ENCODE measurements around the gene COP1. TPM values are rescaled to one million over a fixed set of nuclear protein-coding genes. Genes with fewer than 3 reads are reported as not detected.
"Not testable (repeated sequence)": the region's sequence is repeated elsewhere in the genome, so short reads cannot be mapped to it uniquely, and the experiment has no call there.

Gene COP1
- total RNA-seq, 1 donor from 2014 or later: 39.1 TPM

DNA sequence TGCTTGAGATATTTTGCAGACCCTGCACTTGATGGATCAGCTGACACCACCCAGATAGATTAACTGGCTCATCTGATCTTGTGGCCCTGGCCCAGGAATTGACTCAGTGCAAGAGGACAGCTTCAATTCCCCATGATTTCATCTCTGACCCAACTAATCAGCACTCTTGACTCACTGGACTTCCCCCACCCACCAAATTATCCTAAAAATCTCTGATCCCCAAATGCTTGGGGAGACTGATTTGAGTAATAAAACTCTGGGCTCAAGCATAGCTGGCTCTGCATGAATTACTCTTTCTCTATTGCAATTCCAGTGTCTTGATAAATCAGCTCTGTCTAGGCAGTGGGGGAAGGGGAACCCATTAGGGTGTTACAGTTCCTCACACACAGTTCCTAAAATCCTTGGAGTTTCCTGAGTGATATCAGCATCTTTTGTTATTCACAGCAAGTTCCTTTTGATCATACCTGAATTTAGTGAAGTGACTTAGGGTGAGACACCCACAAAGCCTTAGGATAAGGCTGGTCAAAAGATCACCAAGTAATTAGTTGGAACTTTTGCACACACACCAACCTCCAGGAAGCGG is 104.2 kb downstream of the COP1 start:
- no peaks in the 10 kb centered on the region for H3K4me1 Mint-ChIP-seq (ENCODE audit: unreplicated experiment)
- peaks cover 32% of the 10 kb centered on the region for H3K36me3 Mint-ChIP-seq (ENCODE audit: unreplicated experiment)
- no peaks in the 10 kb centered on the region for H3K27me3 Mint-ChIP-seq (ENCODE audit: unreplicated experiment)
- DNase-seq (ENCODE audit: extremely low spot score, unreplicated experiment): no peak
- no peak overlapping the region for H3K4me3 Mint-ChIP-seq (ENCODE audit: unreplicated experiment)
- peaks cover 3% of the 10 kb centered on the region for H3K9me3 Mint-ChIP-seq (ENCODE audit: unreplicated experiment)
- H3K27ac Mint-ChIP-seq (ENCODE audit: unreplicated experiment): no peak overlapping the region
- TF ChIP-seq, protein P1, sequence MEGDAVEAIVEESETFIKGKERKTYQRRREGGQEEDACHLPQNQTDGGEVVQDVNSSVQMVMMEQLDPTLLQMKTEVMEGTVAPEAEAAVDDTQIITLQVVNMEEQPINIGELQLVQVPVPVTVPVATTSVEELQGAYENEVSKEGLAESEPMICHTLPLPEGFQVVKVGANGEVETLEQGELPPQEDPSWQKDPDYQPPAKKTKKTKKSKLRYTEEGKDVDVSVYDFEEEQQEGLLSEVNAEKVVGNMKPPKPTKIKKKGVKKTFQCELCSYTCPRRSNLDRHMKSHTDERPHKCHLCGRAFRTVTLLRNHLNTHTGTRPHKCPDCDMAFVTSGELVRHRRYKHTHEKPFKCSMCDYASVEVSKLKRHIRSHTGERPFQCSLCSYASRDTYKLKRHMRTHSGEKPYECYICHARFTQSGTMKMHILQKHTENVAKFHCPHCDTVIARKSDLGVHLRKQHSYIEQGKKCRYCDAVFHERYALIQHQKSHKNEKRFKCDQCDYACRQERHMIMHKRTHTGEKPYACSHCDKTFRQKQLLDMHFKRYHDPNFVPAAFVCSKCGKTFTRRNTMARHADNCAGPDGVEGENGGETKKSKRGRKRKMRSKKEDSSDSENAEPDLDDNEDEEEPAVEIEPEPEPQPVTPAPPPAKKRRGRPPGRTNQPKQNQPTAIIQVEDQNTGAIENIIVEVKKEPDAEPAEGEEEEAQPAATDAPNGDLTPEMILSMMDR (IDR thresholded peaks at IDR 0.05): no peak

DNA sequence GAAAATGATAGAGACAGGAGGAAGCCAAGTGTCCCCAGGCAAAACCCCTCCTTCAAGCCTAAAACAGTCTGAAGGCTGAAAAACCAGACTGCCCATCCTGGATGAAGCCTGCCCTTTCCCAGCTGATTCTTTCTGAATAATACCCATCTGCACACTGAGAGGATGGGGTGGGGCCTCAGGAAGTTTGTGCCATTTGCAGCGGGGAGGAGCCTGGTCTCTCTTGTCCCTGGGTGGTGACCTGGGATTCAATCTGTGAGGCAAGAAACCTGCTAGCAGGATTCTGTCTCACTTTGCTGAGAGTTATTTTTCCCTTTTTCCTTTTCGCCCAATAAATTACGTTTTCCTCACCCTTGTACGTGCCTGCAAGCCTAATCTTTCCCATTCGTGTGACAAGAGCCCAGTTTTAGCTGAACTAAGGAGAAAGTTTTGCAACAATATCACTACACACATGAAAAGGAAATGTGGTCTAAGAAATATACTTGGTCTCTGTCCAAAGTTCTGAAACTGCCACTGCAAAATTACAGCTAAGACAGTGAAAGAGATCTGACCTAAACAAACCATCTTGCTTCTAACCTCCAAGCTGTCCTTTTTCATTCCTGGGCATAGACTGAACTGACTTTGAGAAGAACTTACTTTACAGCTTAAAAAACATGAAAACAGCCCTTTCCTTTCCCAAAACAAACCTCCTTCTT is 105.0 kb downstream of the COP1 start:
- Mint-ChIP-seq H3K27me3 (ENCODE audit: unreplicated experiment) (no peaks in the 10 kb centered on the region), H3K4me1 (ENCODE audit: unreplicated experiment) (no peaks in the 10 kb centered on the region), H3K9me3 (ENCODE audit: unreplicated experiment) (peaks cover 3% of the 10 kb centered on the region), H3K4me3 (ENCODE audit: unreplicated experiment) (no peak overlapping the region), H3K27ac (ENCODE audit: unreplicated experiment) (no peak overlapping the region), H3K36me3 (ENCODE audit: unreplicated experiment) (peaks cover 39% of the 10 kb centered on the region)
- DNase-seq (ENCODE audit: extremely low spot score, unreplicated experiment): no peak
- TF ChIP-seq, protein P1 (IDR thresholded peaks at IDR 0.05): no peak

DNA sequence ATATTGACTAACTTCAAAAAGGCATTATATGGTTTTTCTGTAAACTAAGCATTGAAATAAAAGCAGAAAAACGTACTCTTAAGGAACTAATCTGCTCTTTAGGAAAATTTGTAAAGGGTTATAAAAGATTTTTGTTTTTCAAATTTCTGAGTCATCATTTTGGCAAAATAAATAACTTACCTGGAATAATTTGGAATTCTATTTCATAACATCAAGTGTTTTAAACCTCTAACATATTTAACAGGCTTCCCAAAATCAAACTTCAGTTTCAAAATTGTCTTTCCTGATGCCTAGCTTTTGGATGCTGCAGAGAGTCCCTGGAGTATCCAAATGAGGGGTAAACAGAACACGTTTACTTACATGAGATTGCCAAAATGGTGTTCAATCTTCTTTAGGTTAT is 108.5 kb downstream of the COP1 start:
- no peaks in the 10 kb centered on the region for H3K27me3 Mint-ChIP-seq (ENCODE audit: unreplicated experiment)
- TF ChIP-seq, protein P1 (IDR thresholded peaks at IDR 0.05): no peak
- peaks cover 37% of the 10 kb centered on the region for H3K36me3 Mint-ChIP-seq (ENCODE audit: unreplicated experiment)
- H3K9me3 Mint-ChIP-seq (ENCODE audit: unreplicated experiment): peaks cover 3% of the 10 kb centered on the region
- H3K4me1 Mint-ChIP-seq (ENCODE audit: unreplicated experiment): no peaks in the 10 kb centered on the region
- no peak for DNase-seq (ENCODE audit: extremely low spot score, unreplicated experiment)
- H3K4me3 Mint-ChIP-seq (ENCODE audit: unreplicated experiment): no peak overlapping the region
- no peak overlapping the region for H3K27ac Mint-ChIP-seq (ENCODE audit: unreplicated experiment)

GRCh38 chr1:176096015-176096414 is 111.1 kb downstream of the COP1 start:
- H3K27ac Mint-ChIP-seq (ENCODE audit: unreplicated experiment): no peak overlapping the region
- no peak overlapping the region for H3K4me3 Mint-ChIP-seq (ENCODE audit: unreplicated experiment)
- DNase-seq (ENCODE audit: extremely low spot score, unreplicated experiment): no peak
- no peaks in the 10 kb centered on the region for H3K27me3 Mint-ChIP-seq (ENCODE audit: unreplicated experiment)
- peaks cover 3% of the 10 kb centered on the region for H3K9me3 Mint-ChIP-seq (ENCODE audit: unreplicated experiment)
- TF ChIP-seq, protein P1 (IDR thresholded peaks at IDR 0.05): no peak
- no peaks in the 10 kb centered on the region for H3K4me1 Mint-ChIP-seq (ENCODE audit: unreplicated experiment)
- H3K36me3 Mint-ChIP-seq (ENCODE audit: unreplicated experiment): peaks cover 33% of the 10 kb centered on the region

- no peaks in the 10 kb centered on the region for H3K4me1 Mint-ChIP-seq (ENCODE audit: unreplicated experiment)
- H3K36me3 Mint-ChIP-seq (ENCODE audit: unreplicated experiment): no peaks in the 10 kb centered on the region
- no peaks in the 10 kb centered on the region for H3K9me3 Mint-ChIP-seq (ENCODE audit: unreplicated experiment)
- TF ChIP-seq, protein P1 (IDR thresholded peaks at IDR 0.05): no peak
- no peak overlapping the region for H3K4me3 Mint-ChIP-seq (ENCODE audit: unreplicated experiment)
- no peaks in the 10 kb centered on the region for H3K27me3 Mint-ChIP-seq (ENCODE audit: unreplicated experiment)
- no peak for DNase-seq (ENCODE audit: extremely low spot score, unreplicated experiment)
- H3K27ac Mint-ChIP-seq (ENCODE audit: unreplicated experiment): no peak overlapping the region
Measured at GRCh38 chr1:176090766-176091165, 116.3 kb downstream of the COP1 start.

GRCh38 chr1:176087746-176088145 is 119.3 kb downstream of the COP1 start:
- not testable (repeated sequence) for H3K36me3 Mint-ChIP-seq (ENCODE audit: unreplicated experiment); H3K4me3 Mint-ChIP-seq (ENCODE audit: unreplicated experiment); H3K27me3 Mint-ChIP-seq (ENCODE audit: unreplicated experiment); DNase-seq (ENCODE audit: extremely low spot score, unreplicated experiment); H3K27ac Mint-ChIP-seq (ENCODE audit: unreplicated experiment); H3K9me3 Mint-ChIP-seq (ENCODE audit: unreplicated experiment); H3K4me1 Mint-ChIP-seq (ENCODE audit: unreplicated experiment)

All from osteocyte (in vitro differentiated cells).